Keratinocyte (primary cell): ENCODE data around the gene BCAS3. TPM values are rescaled to one million over a fixed set of nuclear protein-coding genes. Genes with fewer than 3 reads are reported as not detected.

ENCODE experiments used
- DNase-seq: peaks from one replicate; pipeline ENCODE4 v3.0.0-alpha.2; 2011; ENCODE audit warnings: low read depth, missing footprints, low spot score
- FAIRE-seq: peaks from 2 replicates; lab custom pipeline; 2011; peaks lifted over from hg19 to GRCh38; lab: Jason Lieb, UNC
- H2AFZ ChIP-seq: 2 replicates; pipeline ENCODE4 v1.6.0; 2012; ENCODE audit warnings: low read length, control low read depth, inconsistent platforms; ENCODE audit not compliant: control insufficient read depth
- H3K27ac ChIP-seq: 2 replicates; pipeline ENCODE4 v1.5.1; 2011; ENCODE audit warnings: low read length; ENCODE audit not compliant: control insufficient read depth, insufficient read depth
- H3K27me3 ChIP-seq: 3 replicates; pipeline ENCODE4 v1.6.0; 2011; ENCODE audit warnings: low read length; ENCODE audit not compliant: control insufficient read depth, insufficient read depth; ENCODE audit errors: extremely low read depth
- H3K36me3 ChIP-seq, 2 experiments: 2 replicates in 1 of 2; 3 replicates in 1 of 2; pipeline ENCODE4 v1.5.1; 2011; ENCODE audit warnings: low read length in 2 of 2, mild to moderate bottlenecking in 1 of 2; ENCODE audit not compliant: control insufficient read depth in 2 of 2, insufficient read depth in 2 of 2; ENCODE audit errors: extremely low read depth in 1 of 2
- H3K4me1 ChIP-seq: 3 replicates; pipeline ENCODE4 v1.5.1; 2011; ENCODE audit warnings: low read length; ENCODE audit not compliant: control insufficient read depth, insufficient read depth; ENCODE audit errors: extremely low read depth
- H3K4me2 ChIP-seq: 3 replicates; pipeline ENCODE4 v1.6.0; 2011; ENCODE audit warnings: low read depth, low read length; ENCODE audit not compliant: control insufficient read depth, insufficient read depth; ENCODE audit errors: extremely low read depth
- H3K4me3 ChIP-seq, 3 experiments: fragments of 200-600 bp in 1 of 3; sonication (generic) in 1 of 3; 2 replicates in 2 of 3; 3 replicates in 1 of 3; pipeline ENCODE4 v1.5.1; 2011 to 2016; ENCODE audit warnings: low read length in 3 of 3, mild to moderate bottlenecking in 3 of 3, control low read depth in 2 of 3, inconsistent platforms in 1 of 3, low read depth in 1 of 3, mixed read lengths in 1 of 3, mixed run types in 1 of 3, moderate library complexity in 1 of 3; ENCODE audit not compliant: control insufficient read depth in 2 of 3, insufficient read depth in 2 of 3; ENCODE audit errors: extremely low read depth in 1 of 3
- H3K79me2 ChIP-seq: 2 replicates; pipeline ENCODE4 v1.6.0; 2012; ENCODE audit warnings: low read length; ENCODE audit not compliant: control insufficient read depth, insufficient read depth
- H3K9ac ChIP-seq: 3 replicates; pipeline ENCODE4 v1.6.0; 2011; ENCODE audit warnings: low read length; ENCODE audit not compliant: control insufficient read depth, insufficient read depth; ENCODE audit errors: extremely low read depth
- H3K9me1 ChIP-seq: 3 replicates; pipeline ENCODE4 v1.6.0; 2011; ENCODE audit warnings: low read length; ENCODE audit not compliant: control insufficient read depth, insufficient read depth; ENCODE audit errors: extremely low read depth
- H3K9me3 ChIP-seq: 2 replicates; pipeline ENCODE4 v1.5.1; 2012; ENCODE audit warnings: low read depth, low read length; ENCODE audit not compliant: control insufficient read depth
- H4K20me1 ChIP-seq: 3 replicates; pipeline ENCODE4 v1.6.0; 2011; ENCODE audit warnings: low read length; ENCODE audit not compliant: control insufficient read depth, insufficient read depth; ENCODE audit errors: extremely low read depth
- EZH2 ChIP-seq: IDR thresholded peaks from one replicate; pipeline ENCODE4 v1.6.1; 2012; ENCODE audit warnings: inconsistent platforms, mild to moderate bottlenecking, low read length, moderate library complexity
- dilution Hi-C: fragments of 300-500 bp; cut with MboI; formaldehyde crosslinking; loops from one replicate; pipeline ENCODE4 v1.7.0; 2020; ENCODE audit warnings: low sequenced_read_pairs; ENCODE audit not compliant: extremely low pct_ligation_motif_present
- polyA plus RNA-seq, 5 experiments: library from polyadenylated mRNA; depleted of rRNA in 3 of 5; stranded (reverse) in 3 of 5; stranded (forward) in 1 of 5; unstranded in 1 of 5; fragments of >200 nt; gene quantifications; 1 replicate in 1 of 5; 2 replicates in 3 of 5; 3 replicates in 1 of 5; pipeline versions ENCODE4 v1.2.1 to v1.2.3, GENCODE V29; 2011 to 2012; ENCODE audit warnings: missing spikeins in 2 of 5, low read depth in 1 of 5, low replicate concordance in 1 of 5
- TF ChIP-seq, protein P1 (sequence below), 3 experiments: IDR thresholded peaks in 1 of 3; conservative IDR thresholded peaks in 1 of 3; optimal IDR thresholded peaks in 1 of 3; 2 replicates in 2 of 3; 3 replicates in 1 of 3; pipeline versions ENCODE3 to v1.5.1; 2011; ENCODE audit warnings: low read length in 3 of 3, mild to moderate bottlenecking in 3 of 3, moderate library complexity in 2 of 3, control low read depth in 1 of 3, inconsistent platforms in 1 of 3; ENCODE audit not compliant: insufficient read depth in 2 of 3; ENCODE audit errors: extremely low read depth in 1 of 3

BCAS3 gene
- polyA plus RNA-seq, 1 donor (not counting 4 experiments of a cell fraction or from before 2014, with no cell fraction given), result 11.8 TPM

GRCh38 chr17:61250335-61250890 lies 572.8 kb downstream of the BCAS3 start:
- H3K4me3 ChIP-seq, result no peak overlapping the region
- no peaks in the 10 kb centered on the region for H4K20me1 ChIP-seq
- TF ChIP-seq, protein P1, sequence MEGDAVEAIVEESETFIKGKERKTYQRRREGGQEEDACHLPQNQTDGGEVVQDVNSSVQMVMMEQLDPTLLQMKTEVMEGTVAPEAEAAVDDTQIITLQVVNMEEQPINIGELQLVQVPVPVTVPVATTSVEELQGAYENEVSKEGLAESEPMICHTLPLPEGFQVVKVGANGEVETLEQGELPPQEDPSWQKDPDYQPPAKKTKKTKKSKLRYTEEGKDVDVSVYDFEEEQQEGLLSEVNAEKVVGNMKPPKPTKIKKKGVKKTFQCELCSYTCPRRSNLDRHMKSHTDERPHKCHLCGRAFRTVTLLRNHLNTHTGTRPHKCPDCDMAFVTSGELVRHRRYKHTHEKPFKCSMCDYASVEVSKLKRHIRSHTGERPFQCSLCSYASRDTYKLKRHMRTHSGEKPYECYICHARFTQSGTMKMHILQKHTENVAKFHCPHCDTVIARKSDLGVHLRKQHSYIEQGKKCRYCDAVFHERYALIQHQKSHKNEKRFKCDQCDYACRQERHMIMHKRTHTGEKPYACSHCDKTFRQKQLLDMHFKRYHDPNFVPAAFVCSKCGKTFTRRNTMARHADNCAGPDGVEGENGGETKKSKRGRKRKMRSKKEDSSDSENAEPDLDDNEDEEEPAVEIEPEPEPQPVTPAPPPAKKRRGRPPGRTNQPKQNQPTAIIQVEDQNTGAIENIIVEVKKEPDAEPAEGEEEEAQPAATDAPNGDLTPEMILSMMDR (optimal IDR thresholded peaks at IDR 0.05 in 1 of 3, IDR thresholded peaks at IDR 0.05 in 1 of 3, conservative IDR thresholded peaks at IDR 0.05 in 1 of 3; ENCODE audit: extremely low read depth in 1 of 3, insufficient read depth in 2 of 3, low read length in 3 of 3), result no peak
- no peak for TF ChIP-seq EZH2
- H3K9me3 ChIP-seq, result no peaks in the 10 kb centered on the region
- H3K27ac ChIP-seq, result no peak overlapping the region
- no peak overlapping the region for H2AFZ ChIP-seq
- no peaks in the 10 kb centered on the region for H3K79me2 ChIP-seq
- H3K9me1 ChIP-seq, result no peaks in the 10 kb centered on the region
- DNase-seq (no peak), FAIRE-seq (no peak)
- no peaks in the 10 kb centered on the region for H3K4me1 ChIP-seq
- no peaks in the 10 kb centered on the region for H3K27me3 ChIP-seq
- H3K36me3 ChIP-seq, result no peaks in the 10 kb centered on the region
- dilution Hi-C loops, result no loop called here
- no peak overlapping the region for H3K4me2 ChIP-seq
- no peak overlapping the region for H3K9ac ChIP-seq

DNA sequence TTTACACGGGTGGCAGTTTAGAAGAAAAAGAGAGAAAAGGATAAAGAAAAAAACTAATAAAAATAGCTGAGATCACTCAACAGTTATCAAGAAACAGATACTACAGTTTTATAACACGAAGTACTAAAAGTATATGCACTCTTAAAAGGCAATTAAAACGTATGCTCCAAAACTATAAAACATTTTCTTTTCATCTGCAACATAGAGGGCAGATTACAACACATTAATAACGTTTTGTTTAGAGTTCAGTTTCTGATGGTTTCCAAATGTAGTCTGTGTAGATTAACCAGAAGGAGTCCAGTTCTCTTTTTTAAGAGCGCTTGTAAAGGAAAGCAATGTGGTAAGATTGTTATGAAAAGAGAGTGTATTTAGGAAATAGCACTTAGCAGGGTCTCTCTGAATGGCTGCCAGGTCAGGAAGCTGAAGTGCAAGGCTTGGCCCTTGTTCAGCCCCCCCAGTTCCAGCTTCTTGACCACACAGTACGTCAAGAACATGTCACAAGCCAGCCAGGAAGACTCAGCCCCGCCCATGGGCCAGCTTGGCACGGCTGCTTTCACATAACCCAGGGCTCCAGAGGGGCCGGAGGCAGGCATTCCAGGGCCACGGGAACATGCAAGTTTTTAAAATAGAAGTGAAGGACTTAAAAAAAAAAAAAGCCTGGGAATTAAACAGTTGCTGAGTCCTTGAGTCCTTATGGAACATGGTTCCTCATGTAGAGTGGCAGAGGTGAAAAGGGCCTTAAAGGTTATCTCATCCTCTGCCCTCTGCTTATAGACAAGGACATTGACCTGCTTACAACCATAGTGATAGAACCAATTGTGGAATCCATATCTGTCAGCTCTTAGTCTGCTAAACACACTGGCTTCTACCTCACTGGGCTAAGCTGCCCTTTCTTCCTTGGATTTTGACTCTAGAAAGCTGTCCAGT lies 574.6 kb downstream of the BCAS3 start:
- dilution Hi-C loops, result no loop called here
- H3K9me3 ChIP-seq, result no peaks in the 10 kb centered on the region
- H4K20me1 ChIP-seq, result no peaks in the 10 kb centered on the region
- H3K79me2 ChIP-seq, result no peaks in the 10 kb centered on the region
- H3K27ac ChIP-seq, result no peak overlapping the region
- no peak overlapping the region for H3K4me3 ChIP-seq
- no peak overlapping the region for H2AFZ ChIP-seq
- no peaks in the 10 kb centered on the region for H3K27me3 ChIP-seq
- H3K4me2 ChIP-seq, result no peak overlapping the region
- FAIRE-seq, result no peak
- no peaks in the 10 kb centered on the region for H3K9me1 ChIP-seq
- H3K36me3 ChIP-seq, result no peaks in the 10 kb centered on the region
- H3K9ac ChIP-seq, result no peak overlapping the region
- no peak for TF ChIP-seq EZH2
- TF ChIP-seq, protein P1 (optimal IDR thresholded peaks at IDR 0.05 in 1 of 3, IDR thresholded peaks at IDR 0.05 in 1 of 3, conservative IDR thresholded peaks at IDR 0.05 in 1 of 3; ENCODE audit: extremely low read depth in 1 of 3, insufficient read depth in 2 of 3, low read length in 3 of 3), result no peak
- no peaks in the 10 kb centered on the region for H3K4me1 ChIP-seq
- DNase-seq, result no peak
